Measurements from ENCODE around the gene NLRP10. TPM values are rescaled to one million over a fixed set of nuclear protein-coding genes. Genes with fewer than 3 reads are reported as not detected.
A peak's percentile ranks its signal among the peaks of the same experiment; 100 is the strongest.

Gene NLRP10
- total RNA-seq, 1 donor from 2014 or later = not detected

GRCh38 chr11:8008212-8008611 is 43.0 kb upstream of the NLRP10 start:
- H3K4me1 ChIP-seq = no peaks in the 10 kb centered on the region
- DNase-seq (no peak), ATAC-seq (no peak)
- H3K4me3 ChIP-seq = no peak overlapping the region
- intact Hi-C loops (cut with DNase I) = no loop called here
- no peak overlapping the region for H3K27ac ChIP-seq
- no peak for TF ChIP-seq CTCF (IDR thresholded peaks at IDR 0.05)
- no peaks in the 10 kb centered on the region for H3K27me3 ChIP-seq
- H3K36me3 ChIP-seq = no peaks in the 10 kb centered on the region
- H3K9me3 ChIP-seq = no peaks in the 10 kb centered on the region

- H3K9me3 ChIP-seq = no peaks in the 10 kb centered on the region
- ATAC-seq (peak; percentile 88), DNase-seq (no peak)
- intact Hi-C loops (cut with DNase I) = loop anchor here (2.0 kb wide), 1 partner anchor 94 kb away; no protein-coding TSS in a partner anchor
- H3K27ac ChIP-seq = no peak overlapping the region
- no peak overlapping the region for H3K4me3 ChIP-seq
- H3K27me3 ChIP-seq = no peaks in the 10 kb centered on the region
- H3K36me3 ChIP-seq = no peaks in the 10 kb centered on the region
- H3K4me1 ChIP-seq = no peaks in the 10 kb centered on the region
- TF ChIP-seq CTCF (IDR thresholded peaks at IDR 0.05) = peak; percentile 76
These were observed 41.2 kb upstream of the NLRP10 start for GRCh38 chr11:8006349-8006977.

GRCh38 chr11:8005556-8005955 is 40.3 kb upstream of the NLRP10 start:
- Histone ChIP-seq H3K4me1 (no peaks in the 10 kb centered on the region), H3K9me3 (no peaks in the 10 kb centered on the region), H3K4me3 (no peak overlapping the region), H3K27me3 (no peaks in the 10 kb centered on the region), H3K27ac (no peak overlapping the region), H3K36me3 (no peaks in the 10 kb centered on the region)
- ATAC-seq (no peak), DNase-seq (no peak)
- intact Hi-C loops (cut with DNase I) = no loop called here
- no peak for TF ChIP-seq CTCF (IDR thresholded peaks at IDR 0.05)

- intact Hi-C loops (cut with DNase I) = no loop called here
- H3K27ac ChIP-seq = no peak overlapping the region
- no peaks in the 10 kb centered on the region for H3K27me3 ChIP-seq
- no peak overlapping the region for H3K4me3 ChIP-seq
- H3K36me3 ChIP-seq = peaks cover 3% of the 10 kb centered on the region
- no peaks in the 10 kb centered on the region for H3K9me3 ChIP-seq
- ATAC-seq (no peak), DNase-seq (no peak)
- no peaks in the 10 kb centered on the region for H3K4me1 ChIP-seq
- TF ChIP-seq CTCF (IDR thresholded peaks at IDR 0.05) = no peak
These were observed 38.8 kb upstream of the NLRP10 start for GRCh38 chr11:8004008-8004407.

- H3K27me3 ChIP-seq = no peaks in the 10 kb centered on the region
- intact Hi-C loops (cut with DNase I) = no loop called here
- no peak for DNase-seq
- no peak overlapping the region for H3K4me3 ChIP-seq
- no peak for ATAC-seq
- no peaks in the 10 kb centered on the region for H3K9me3 ChIP-seq
- no peak for TF ChIP-seq CTCF (IDR thresholded peaks at IDR 0.05)
- no peaks in the 10 kb centered on the region for H3K4me1 ChIP-seq
- peaks cover 11% of the 10 kb centered on the region for H3K36me3 ChIP-seq
- no peak overlapping the region for H3K27ac ChIP-seq
These were observed 37.9 kb upstream of the NLRP10 start for GRCh38 chr11:8003187-8003586.

- H3K9me3 ChIP-seq = no peaks in the 10 kb centered on the region
- H3K4me3 ChIP-seq = no peak overlapping the region
- H3K4me1 ChIP-seq = no peaks in the 10 kb centered on the region
- H3K36me3 ChIP-seq = peaks cover 17% of the 10 kb centered on the region
- TF ChIP-seq CTCF (IDR thresholded peaks at IDR 0.05) = no peak
- no peak overlapping the region for H3K27ac ChIP-seq
- no peak for DNase-seq
- intact Hi-C loops (cut with DNase I) = no loop called here
- no peaks in the 10 kb centered on the region for H3K27me3 ChIP-seq
- no peak for ATAC-seq
These were observed 37.4 kb upstream of the NLRP10 start for GRCh38 chr11:8002676-8003075.
